ENCODE results near the gene RAB1A.

Gene RAB1A

GRCh38 chr2:65120990-65121693, 8.8 kb downstream of the RAB1A start:
- no peak overlapping the region for H3K27ac ChIP-seq (ENCODE audit: low read depth, low read length)

GRCh38 chr2:65116645-65117044, 13.3 kb downstream of the RAB1A start:
- H3K27ac ChIP-seq (ENCODE audit: low read depth, low read length), result no peak overlapping the region
- no peak overlapping the region for H3K4me3 ChIP-seq (ENCODE audit: low read depth in 1 of 2, low read length in 2 of 2)
- H3K9me3 ChIP-seq (ENCODE audit: control insufficient read depth in 1 of 2, low read length in 2 of 2), result no peaks in the 10 kb centered on the region
- no peak overlapping the region for H3K9ac ChIP-seq (ENCODE audit: low read depth in 1 of 2, low read length in 2 of 2)
- no peaks in the 10 kb centered on the region for H3K27me3 ChIP-seq (ENCODE audit: control insufficient read depth in 1 of 2, insufficient read depth in 2 of 2, low read length in 2 of 2)
- H3K4me1 ChIP-seq (ENCODE audit: control insufficient read depth in 1 of 2, insufficient read depth in 2 of 2, low read length in 2 of 2), result peaks cover 10 to 11% of the 10 kb centered on the region in 2 donors
- H3K36me3 ChIP-seq (ENCODE audit: control insufficient read depth in 1 of 2, insufficient read depth in 2 of 2, low read length in 2 of 2), result peaks cover 0 to 3% of the 10 kb centered on the region in 2 donors

More at GRCh38 chr2:65120990-65121693, 8.8 kb downstream of the RAB1A start:
- no peaks in the 10 kb centered on the region for H3K36me3 ChIP-seq (ENCODE audit: control insufficient read depth in 1 of 2, insufficient read depth in 2 of 2, low read length in 2 of 2)
- H3K4me3 ChIP-seq (ENCODE audit: low read depth in 1 of 2, low read length in 2 of 2), result no peak overlapping the region
- peaks cover 19 to 22% of the 10 kb centered on the region in 2 donors for H3K4me1 ChIP-seq (ENCODE audit: control insufficient read depth in 1 of 2, insufficient read depth in 2 of 2, low read length in 2 of 2)
- no peaks in the 10 kb centered on the region for H3K27me3 ChIP-seq (ENCODE audit: control insufficient read depth in 1 of 2, insufficient read depth in 2 of 2, low read length in 2 of 2)
- no peak overlapping the region for H3K9ac ChIP-seq (ENCODE audit: low read depth in 1 of 2, low read length in 2 of 2)
- no peaks in the 10 kb centered on the region for H3K9me3 ChIP-seq (ENCODE audit: control insufficient read depth in 1 of 2, low read length in 2 of 2)

- H3K4me1 ChIP-seq (ENCODE audit: control insufficient read depth in 1 of 2, insufficient read depth in 2 of 2, low read length in 2 of 2), result peaks cover 3 to 4% of the 10 kb centered on the region in 2 donors
- no peak overlapping the region for H3K4me3 ChIP-seq (ENCODE audit: low read depth in 1 of 2, low read length in 2 of 2)
- no peak overlapping the region for H3K27ac ChIP-seq (ENCODE audit: low read depth, low read length)
- no peaks in the 10 kb centered on the region for H3K27me3 ChIP-seq (ENCODE audit: control insufficient read depth in 1 of 2, insufficient read depth in 2 of 2, low read length in 2 of 2)
- H3K36me3 ChIP-seq (ENCODE audit: control insufficient read depth in 1 of 2, insufficient read depth in 2 of 2, low read length in 2 of 2), result peaks cover 0 to 3% of the 10 kb centered on the region in 2 donors
- H3K9ac ChIP-seq (ENCODE audit: low read depth in 1 of 2, low read length in 2 of 2), result no peak overlapping the region
- H3K9me3 ChIP-seq (ENCODE audit: control insufficient read depth in 1 of 2, low read length in 2 of 2), result no peaks in the 10 kb centered on the region
Observed at GRCh38 chr2:65114921-65115320, 15.0 kb downstream of the RAB1A start.

GRCh38 chr2:65113816-65114215, 16.1 kb downstream of the RAB1A start:
- Histone ChIP-seq H3K27me3 (ENCODE audit: control insufficient read depth in 1 of 2, insufficient read depth in 2 of 2, low read length in 2 of 2) (no peaks in the 10 kb centered on the region), H3K4me1 (ENCODE audit: control insufficient read depth in 1 of 2, insufficient read depth in 2 of 2, low read length in 2 of 2) (peaks cover 3 to 4% of the 10 kb centered on the region in 2 donors), H3K27ac (ENCODE audit: low read depth, low read length) (no peak overlapping the region), H3K9ac (ENCODE audit: low read depth in 1 of 2, low read length in 2 of 2) (no peak overlapping the region), H3K9me3 (ENCODE audit: control insufficient read depth in 1 of 2, low read length in 2 of 2) (no peaks in the 10 kb centered on the region), H3K4me3 (ENCODE audit: low read depth in 1 of 2, low read length in 2 of 2) (no peak overlapping the region), H3K36me3 (ENCODE audit: control insufficient read depth in 1 of 2, insufficient read depth in 2 of 2, low read length in 2 of 2) (peaks cover 0 to 3% of the 10 kb centered on the region in 2 donors)

- H3K4me3 ChIP-seq (ENCODE audit: low read depth in 1 of 2, low read length in 2 of 2), result no peak overlapping the region
- H3K9me3 ChIP-seq (ENCODE audit: control insufficient read depth in 1 of 2, low read length in 2 of 2), result no peaks in the 10 kb centered on the region
- H3K36me3 ChIP-seq (ENCODE audit: control insufficient read depth in 1 of 2, insufficient read depth in 2 of 2, low read length in 2 of 2), result peaks cover 0 to 3% of the 10 kb centered on the region in 2 donors
- H3K9ac ChIP-seq (ENCODE audit: low read depth in 1 of 2, low read length in 2 of 2), result no peak overlapping the region
- H3K27me3 ChIP-seq (ENCODE audit: control insufficient read depth in 1 of 2, insufficient read depth in 2 of 2, low read length in 2 of 2), result no peaks in the 10 kb centered on the region
- peaks cover 3 to 4% of the 10 kb centered on the region in 2 donors for H3K4me1 ChIP-seq (ENCODE audit: control insufficient read depth in 1 of 2, insufficient read depth in 2 of 2, low read length in 2 of 2)
- no peak overlapping the region for H3K27ac ChIP-seq (ENCODE audit: low read depth, low read length)
Observed at GRCh38 chr2:65113229-65113628, 16.7 kb downstream of the RAB1A start.

GRCh38 chr2:65112633-65113032, 17.3 kb downstream of the RAB1A start:
- Histone ChIP-seq H3K4me1 (ENCODE audit: control insufficient read depth in 1 of 2, insufficient read depth in 2 of 2, low read length in 2 of 2) (peaks cover 0 to 4% of the 10 kb centered on the region in 2 donors), H3K9ac (ENCODE audit: low read depth in 1 of 2, low read length in 2 of 2) (no peak overlapping the region), H3K27me3 (ENCODE audit: control insufficient read depth in 1 of 2, insufficient read depth in 2 of 2, low read length in 2 of 2) (no peaks in the 10 kb centered on the region), H3K4me3 (ENCODE audit: low read depth in 1 of 2, low read length in 2 of 2) (no peak overlapping the region), H3K9me3 (ENCODE audit: control insufficient read depth in 1 of 2, low read length in 2 of 2) (no peaks in the 10 kb centered on the region), H3K27ac (ENCODE audit: low read depth, low read length) (no peak overlapping the region), H3K36me3 (ENCODE audit: control insufficient read depth in 1 of 2, insufficient read depth in 2 of 2, low read length in 2 of 2) (peaks cover 0 to 5% of the 10 kb centered on the region in 2 donors)

- no peak overlapping the region for H3K9ac ChIP-seq (ENCODE audit: low read depth in 1 of 2, low read length in 2 of 2)
- H3K9me3 ChIP-seq (ENCODE audit: control insufficient read depth in 1 of 2, low read length in 2 of 2), result no peaks in the 10 kb centered on the region
- no peak overlapping the region for H3K27ac ChIP-seq (ENCODE audit: low read depth, low read length)
- H3K36me3 ChIP-seq (ENCODE audit: control insufficient read depth in 1 of 2, insufficient read depth in 2 of 2, low read length in 2 of 2), result peaks cover 5 to 13% of the 10 kb centered on the region in 2 donors
- H3K4me1 ChIP-seq (ENCODE audit: control insufficient read depth in 1 of 2, insufficient read depth in 2 of 2, low read length in 2 of 2), result peaks cover 0 to 4% of the 10 kb centered on the region in 2 donors
- no peak overlapping the region for H3K4me3 ChIP-seq (ENCODE audit: low read depth in 1 of 2, low read length in 2 of 2)
- H3K27me3 ChIP-seq (ENCODE audit: control insufficient read depth in 1 of 2, insufficient read depth in 2 of 2, low read length in 2 of 2), result no peaks in the 10 kb centered on the region
Observed at GRCh38 chr2:65108780-65109179, 21.1 kb downstream of the RAB1A start.

- Histone ChIP-seq H3K27ac (ENCODE audit: low read depth, low read length) (no peak overlapping the region), H3K27me3 (ENCODE audit: control insufficient read depth in 1 of 2, insufficient read depth in 2 of 2, low read length in 2 of 2) (no peaks in the 10 kb centered on the region), H3K4me3 (ENCODE audit: low read depth in 1 of 2, low read length in 2 of 2) (no peak overlapping the region), H3K36me3 (ENCODE audit: control insufficient read depth in 1 of 2, insufficient read depth in 2 of 2, low read length in 2 of 2) (peaks cover 8 to 20% of the 10 kb centered on the region in 2 donors), H3K4me1 (ENCODE audit: control insufficient read depth in 1 of 2, insufficient read depth in 2 of 2, low read length in 2 of 2) (no peaks in the 10 kb centered on the region), H3K9ac (ENCODE audit: low read depth in 1 of 2, low read length in 2 of 2) (no peak overlapping the region), H3K9me3 (ENCODE audit: control insufficient read depth in 1 of 2, low read length in 2 of 2) (no peaks in the 10 kb centered on the region)
Observed at GRCh38 chr2:65107530-65107929, 22.4 kb downstream of the RAB1A start.

GRCh38 chr2:65103013-65103715, 26.7 kb downstream of the RAB1A start:
- no peak overlapping the region for H3K9ac ChIP-seq (ENCODE audit: low read depth in 1 of 2, low read length in 2 of 2)
- H3K4me3 ChIP-seq (ENCODE audit: low read depth in 1 of 2, low read length in 2 of 2), result no peak overlapping the region
- H3K4me1 ChIP-seq (ENCODE audit: control insufficient read depth in 1 of 2, insufficient read depth in 2 of 2, low read length in 2 of 2), result no peaks in the 10 kb centered on the region
- no peaks in the 10 kb centered on the region for H3K27me3 ChIP-seq (ENCODE audit: control insufficient read depth in 1 of 2, insufficient read depth in 2 of 2, low read length in 2 of 2)
- no peak overlapping the region for H3K27ac ChIP-seq (ENCODE audit: low read depth, low read length)
- H3K36me3 ChIP-seq (ENCODE audit: control insufficient read depth in 1 of 2, insufficient read depth in 2 of 2, low read length in 2 of 2), result peaks cover 10 to 54% of the 10 kb centered on the region in 2 donors
- H3K9me3 ChIP-seq (ENCODE audit: control insufficient read depth in 1 of 2, low read length in 2 of 2), result no peaks in the 10 kb centered on the region

- no peaks in the 10 kb centered on the region for H3K9me3 ChIP-seq (ENCODE audit: control insufficient read depth in 1 of 2, low read length in 2 of 2)
- H3K9ac ChIP-seq (ENCODE audit: low read depth in 1 of 2, low read length in 2 of 2), result no peak overlapping the region
- H3K27me3 ChIP-seq (ENCODE audit: control insufficient read depth in 1 of 2, insufficient read depth in 2 of 2, low read length in 2 of 2), result no peaks in the 10 kb centered on the region
Observed at GRCh38 chr2:65101071-65101470, 28.8 kb downstream of the RAB1A start.

More at GRCh38 chr2:65101071-65101470, 28.8 kb downstream of the RAB1A start:
- H3K36me3 ChIP-seq (ENCODE audit: control insufficient read depth in 1 of 2, insufficient read depth in 2 of 2, low read length in 2 of 2), result peaks cover 19 to 63% of the 10 kb centered on the region in 2 donors
- H3K27ac ChIP-seq (ENCODE audit: low read depth, low read length), result no peak overlapping the region
- no peak overlapping the region for H3K4me3 ChIP-seq (ENCODE audit: low read depth in 1 of 2, low read length in 2 of 2)
- H3K4me1 ChIP-seq (ENCODE audit: control insufficient read depth in 1 of 2, insufficient read depth in 2 of 2, low read length in 2 of 2), result no peaks in the 10 kb centered on the region

Measured in duodenal mucosa (tissue), 2 donors.